NCI-H82 (cell line): ENCODE results near the gene GLIPR1L2.
"Not testable (repeated sequence)": the region's sequence is repeated elsewhere in the genome, so short reads cannot be mapped to it uniquely, and the experiment has no call there.

ENCODE experiments used
- DNase-seq: peaks from one replicate; lab custom pipeline; 2025; lab: John Stamatoyannopoulos, UW

The GLIPR1L2 gene

DNA sequence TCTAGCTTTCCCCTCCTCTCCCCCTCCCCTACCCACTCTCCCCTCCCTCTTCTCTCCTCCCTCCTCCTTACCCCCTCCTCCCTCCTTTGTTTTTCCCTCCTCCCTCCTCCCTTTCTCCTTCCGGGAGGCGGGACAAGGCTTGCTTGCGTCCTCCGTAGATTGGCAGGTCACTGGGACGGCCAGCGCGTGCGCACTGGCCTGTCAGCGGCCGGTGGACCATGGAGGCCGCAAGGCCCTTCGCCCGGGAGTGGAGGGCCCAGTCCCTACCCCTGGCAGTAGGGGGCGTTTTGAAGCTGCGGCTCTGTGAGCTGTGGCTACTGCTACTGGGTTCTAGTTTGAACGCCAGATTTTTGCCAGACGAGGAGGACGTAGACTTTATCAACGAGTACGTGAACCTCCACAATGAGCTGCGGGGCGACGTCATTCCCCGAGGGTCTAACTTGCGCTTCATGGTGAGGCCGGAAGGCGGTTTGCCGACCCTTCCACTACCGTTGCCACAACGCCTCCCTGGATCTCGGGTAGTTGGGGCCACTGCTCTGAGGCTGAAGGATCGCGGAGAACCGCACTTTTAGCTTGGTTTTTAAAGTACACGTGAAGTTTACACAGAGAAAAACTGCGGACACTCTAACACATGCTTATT, at the start of gene GLIPR1L2:
GLIPR1L2 (plus strand) TSS at position 191 of the 640 bp plus-strand sequence; CDS start at position 219, 28 bp downstream.
- peak; percentile 92 for DNase-seq

DNA sequence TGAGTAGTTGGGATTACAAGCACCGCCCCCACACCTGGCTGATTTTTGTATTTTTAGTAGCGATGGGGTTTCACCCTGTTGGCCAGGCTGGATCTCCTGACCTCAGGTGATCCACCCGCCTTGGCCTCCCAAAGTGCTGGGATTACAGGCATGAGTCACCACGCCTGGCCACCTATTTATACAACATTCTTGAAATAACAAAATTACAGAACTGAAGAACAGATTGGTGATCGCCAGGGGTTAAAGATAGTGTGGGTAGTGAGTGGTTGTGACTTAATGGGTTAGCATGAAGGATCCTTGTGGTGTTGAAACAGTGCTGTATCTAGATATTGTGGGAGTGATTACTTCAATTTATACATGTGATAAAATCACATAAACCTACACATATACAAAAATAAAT, 49.0 kb upstream of the GLIPR1L2 start:
- no peak for DNase-seq

DNA sequence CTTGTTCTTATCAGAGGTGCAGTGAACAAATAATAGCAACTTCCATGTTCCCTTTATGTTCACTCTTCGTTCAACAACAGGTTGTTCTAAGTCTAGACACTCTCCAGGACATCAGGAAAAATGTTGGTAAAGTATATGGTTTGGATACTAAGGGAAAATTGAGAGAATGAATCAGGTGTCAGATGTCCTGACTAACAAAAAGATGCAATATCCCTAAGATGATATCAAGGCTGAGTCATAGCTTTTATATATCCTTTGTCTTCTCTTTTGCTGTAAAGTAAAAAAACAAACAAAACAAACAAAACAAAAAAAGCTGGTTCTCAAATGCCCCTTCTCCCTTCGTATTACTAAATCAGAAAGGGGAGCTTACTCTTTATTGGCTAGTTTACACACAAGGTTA, 45.4 kb upstream of the GLIPR1L2 start:
- no peak for DNase-seq

DNA sequence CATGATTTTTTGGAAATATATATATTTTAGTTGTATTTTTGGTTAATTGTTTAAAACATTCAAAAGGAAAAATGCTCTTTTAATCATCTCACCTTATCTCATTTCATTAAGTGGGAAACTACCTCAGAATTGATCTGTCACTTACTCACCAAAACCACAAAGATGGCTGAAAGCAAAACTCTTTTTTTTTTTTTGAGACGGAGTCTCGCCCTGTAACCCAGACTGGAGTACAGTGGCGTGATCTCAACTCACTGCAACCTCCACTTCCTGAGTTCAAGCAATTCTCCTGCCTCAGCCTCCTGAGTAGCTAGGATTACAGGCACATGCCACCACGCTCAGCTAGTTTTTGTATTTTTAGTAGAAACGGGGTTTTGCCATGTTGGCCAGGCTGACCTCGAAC, 44.7 kb upstream of the GLIPR1L2 start:
- DNase-seq, result not testable (repeated sequence)

DNA sequence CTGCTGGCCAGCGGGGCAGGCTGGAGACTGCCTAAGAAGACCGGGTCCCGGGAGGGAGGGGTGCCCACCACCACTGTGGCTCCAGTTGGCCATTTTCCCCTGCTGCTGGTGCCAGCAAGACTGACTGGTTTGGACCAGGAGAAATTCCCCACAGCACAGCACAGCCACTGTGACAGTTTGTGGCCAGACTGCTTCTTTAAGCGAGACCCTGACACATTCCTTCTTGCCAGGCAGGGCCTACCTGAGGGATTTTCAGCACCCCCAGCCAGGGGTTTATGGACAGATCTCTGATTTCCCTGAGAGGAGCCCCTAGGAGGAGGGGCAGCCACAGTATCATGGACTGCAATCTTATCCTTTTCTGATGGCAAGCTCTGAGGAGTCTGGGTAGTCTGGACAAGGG, 40.9 kb upstream of the GLIPR1L2 start:
- no peak for DNase-seq

DNA sequence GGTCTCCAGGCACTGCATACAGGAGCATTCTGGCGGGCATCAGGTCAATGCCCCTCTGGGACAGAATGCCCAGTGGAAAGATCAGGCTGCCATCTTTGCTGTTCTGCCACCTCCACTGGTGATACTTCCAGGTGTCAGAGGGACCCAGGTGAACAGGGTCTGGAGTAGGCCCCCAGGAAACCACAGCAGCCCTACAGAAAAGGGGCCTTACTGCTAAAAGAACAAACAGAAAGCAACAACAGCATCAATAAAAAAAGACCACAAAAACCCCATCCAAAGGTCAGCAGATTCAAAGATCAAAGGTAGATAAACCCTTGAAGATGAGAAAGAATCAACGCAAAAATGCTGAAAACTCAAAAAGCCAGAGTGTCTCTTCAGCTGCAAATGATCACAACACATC, 40.5 kb upstream of the GLIPR1L2 start:
- DNase-seq, result no peak

DNA sequence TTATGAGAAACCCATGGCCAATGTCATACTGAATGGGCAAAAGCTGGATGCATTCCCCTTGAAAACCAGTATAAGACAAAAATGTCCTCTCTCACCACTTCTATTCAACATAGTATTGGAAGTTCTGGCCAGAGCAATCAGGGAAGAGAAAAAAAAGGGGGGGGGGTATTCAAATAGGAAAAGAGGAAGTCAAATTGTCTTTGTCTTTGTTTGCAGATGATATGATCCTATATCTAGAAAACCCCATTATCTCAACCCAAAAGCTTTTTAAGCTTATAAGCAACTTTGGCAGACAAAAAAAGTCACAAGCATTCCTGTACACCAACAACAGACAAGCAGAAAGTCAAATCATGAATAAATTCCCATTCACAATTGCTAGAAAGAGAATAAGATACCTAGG, 36.9 kb upstream of the GLIPR1L2 start:
- no peak for DNase-seq

DNA sequence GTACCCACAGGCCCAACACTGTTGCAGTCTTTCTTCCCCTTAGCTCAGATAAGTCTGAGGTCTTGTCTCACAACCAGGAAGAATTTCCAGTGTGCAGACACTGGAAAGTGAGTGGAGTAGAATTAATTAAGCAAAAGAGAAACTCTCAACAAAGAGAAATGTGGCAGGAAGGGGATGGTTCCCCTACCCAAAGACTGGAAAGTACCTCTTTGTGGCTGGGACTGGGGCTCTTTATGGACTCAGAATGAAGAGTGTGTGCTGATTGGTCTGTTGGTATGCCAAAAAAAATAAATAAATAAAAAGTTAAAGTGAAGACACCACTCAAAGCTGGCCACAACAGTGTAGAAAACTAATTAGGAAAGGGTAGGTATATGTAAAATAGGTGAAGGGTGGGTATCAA, 30.0 kb upstream of the GLIPR1L2 start:
- DNase-seq, result no peak

DNA sequence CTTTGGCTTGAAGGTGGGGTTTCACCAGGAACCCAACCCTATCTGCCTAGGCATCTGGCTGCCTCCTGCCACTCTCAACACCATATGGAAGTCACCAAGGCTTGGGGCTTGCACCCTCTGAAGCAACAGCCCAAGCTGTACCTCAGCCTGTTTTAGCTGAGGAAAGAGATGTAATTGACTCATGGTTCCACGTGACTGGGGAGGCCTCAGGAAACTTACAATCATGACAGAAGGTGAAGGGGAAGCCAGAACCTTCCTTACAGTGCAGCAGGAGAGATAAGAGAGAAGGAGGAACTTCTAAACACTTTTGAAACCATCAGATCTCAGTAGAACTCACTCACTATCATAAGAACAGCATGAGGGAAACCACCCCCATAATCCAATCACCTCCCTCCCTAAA, 29.5 kb upstream of the GLIPR1L2 start:
- no peak for DNase-seq

DNA sequence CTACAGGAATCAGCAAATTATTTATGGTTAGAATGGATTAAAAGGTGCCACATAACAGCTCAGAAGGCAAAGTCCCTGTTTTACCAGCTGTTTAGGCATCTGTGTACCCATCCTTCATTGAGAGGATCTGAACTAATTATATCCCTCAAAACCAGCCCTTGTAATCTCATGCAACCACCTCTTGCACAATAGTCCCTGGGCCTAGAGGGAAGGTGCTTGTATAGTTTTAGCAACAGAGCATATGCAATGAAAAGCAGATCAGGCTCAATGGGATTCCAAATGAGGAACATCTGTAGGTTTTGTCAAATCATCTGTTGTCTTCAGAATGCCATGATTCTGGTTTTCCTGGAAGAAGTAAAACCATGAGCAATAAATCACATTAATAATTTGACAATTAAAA, 26.0 kb upstream of the GLIPR1L2 start:
- peak; percentile 92 for DNase-seq

DNA sequence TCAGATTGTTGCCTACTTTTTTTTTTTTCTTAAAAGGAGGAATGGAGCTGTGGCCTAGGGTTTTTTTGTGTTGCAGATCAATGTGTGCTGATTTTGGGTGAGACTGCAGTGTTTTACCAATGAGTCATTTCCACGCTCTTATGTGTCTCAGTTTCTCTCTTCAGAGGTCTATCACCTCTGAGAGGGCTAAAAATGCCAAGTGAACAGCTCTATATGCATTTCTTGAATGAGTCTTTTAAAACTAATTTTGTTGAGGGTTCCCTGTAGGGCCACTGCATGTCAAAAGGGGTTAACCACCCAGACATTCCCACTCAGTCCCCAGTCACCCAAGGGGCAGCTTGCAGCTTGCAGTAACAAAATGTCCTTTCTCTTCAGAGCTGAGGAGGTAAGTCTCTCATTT, 24.3 kb upstream of the GLIPR1L2 start:
- DNase-seq, result no peak

DNA sequence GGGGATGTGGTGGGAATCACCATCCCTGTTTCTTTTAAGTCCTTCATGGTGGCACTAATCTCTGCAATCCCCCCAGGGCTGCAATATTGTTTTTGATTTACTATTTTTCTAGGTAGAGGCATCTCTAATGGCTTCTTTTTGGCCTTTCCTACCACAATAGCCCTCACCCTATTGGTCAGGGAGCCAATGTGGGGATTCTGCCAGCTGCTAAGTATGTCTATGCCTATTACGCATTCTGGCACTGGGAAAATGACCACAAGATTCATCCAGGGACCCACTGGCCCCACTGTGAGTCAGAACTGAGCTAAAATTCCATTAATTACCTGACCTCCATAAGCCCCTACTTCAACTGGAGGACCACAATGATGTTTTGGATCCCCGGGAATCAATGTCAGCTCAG, 15.9 kb upstream of the GLIPR1L2 start:
- no peak for DNase-seq

DNA sequence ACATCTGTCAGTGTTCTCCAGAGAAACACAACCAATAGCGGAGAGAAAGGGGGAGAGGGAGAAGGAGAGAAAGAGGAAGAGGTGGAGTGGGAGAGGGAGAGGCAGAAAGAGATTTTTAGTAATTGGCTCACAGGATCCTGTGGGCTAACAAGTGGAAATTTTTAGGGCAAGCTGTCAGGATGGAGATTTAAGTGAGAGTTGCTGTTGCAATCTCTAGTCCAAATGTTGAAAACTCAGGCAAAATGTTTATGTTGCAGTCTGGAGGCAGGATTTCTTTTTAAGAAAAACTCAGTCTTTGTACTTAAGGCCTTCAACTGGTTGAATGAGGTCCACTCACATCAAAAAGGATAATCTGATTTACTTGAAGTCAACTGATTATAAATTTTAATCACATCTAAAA, 12.5 kb upstream of the GLIPR1L2 start:
- peak; percentile 12 for DNase-seq

DNA sequence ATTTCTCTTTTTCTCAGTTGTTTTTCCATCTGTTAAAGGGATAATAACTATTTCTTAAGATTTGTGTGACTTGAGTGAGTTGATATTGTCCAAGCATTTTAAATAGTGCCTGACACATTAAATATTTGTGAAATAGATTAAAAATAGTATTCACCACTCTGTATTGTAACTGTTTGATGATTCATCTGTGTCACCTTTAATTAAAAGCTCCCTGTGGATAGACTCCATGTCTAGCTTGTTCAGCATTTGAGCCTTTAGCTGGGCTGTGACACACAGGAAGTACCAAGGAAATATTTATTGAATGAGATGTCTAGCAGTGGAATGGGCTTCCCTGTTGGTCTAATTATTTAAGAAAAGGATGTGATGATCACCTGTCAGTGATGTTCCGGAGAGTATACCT, 1.8 kb upstream of the GLIPR1L2 start:
- DNase-seq, result no peak

DNA sequence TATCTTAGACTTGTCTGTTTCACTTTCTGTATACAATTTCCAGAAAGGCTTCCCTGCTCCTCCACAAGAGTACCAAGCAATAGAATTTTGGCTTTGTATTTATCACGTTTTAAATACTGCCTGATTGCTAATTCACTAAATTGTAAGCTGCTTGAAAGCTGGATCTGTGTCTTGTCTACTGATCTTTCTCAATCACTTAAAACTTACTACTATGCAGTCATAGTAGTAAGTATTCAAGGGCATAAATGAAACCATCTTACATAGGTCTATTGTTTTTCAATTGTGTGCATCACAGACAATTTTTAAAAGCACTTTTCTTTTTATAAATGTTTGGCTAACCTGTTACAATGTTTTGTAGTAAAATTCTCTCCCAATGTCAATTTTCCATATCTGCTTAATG, 1.2 kb upstream of the GLIPR1L2 start:
- DNase-seq, result no peak

DNA sequence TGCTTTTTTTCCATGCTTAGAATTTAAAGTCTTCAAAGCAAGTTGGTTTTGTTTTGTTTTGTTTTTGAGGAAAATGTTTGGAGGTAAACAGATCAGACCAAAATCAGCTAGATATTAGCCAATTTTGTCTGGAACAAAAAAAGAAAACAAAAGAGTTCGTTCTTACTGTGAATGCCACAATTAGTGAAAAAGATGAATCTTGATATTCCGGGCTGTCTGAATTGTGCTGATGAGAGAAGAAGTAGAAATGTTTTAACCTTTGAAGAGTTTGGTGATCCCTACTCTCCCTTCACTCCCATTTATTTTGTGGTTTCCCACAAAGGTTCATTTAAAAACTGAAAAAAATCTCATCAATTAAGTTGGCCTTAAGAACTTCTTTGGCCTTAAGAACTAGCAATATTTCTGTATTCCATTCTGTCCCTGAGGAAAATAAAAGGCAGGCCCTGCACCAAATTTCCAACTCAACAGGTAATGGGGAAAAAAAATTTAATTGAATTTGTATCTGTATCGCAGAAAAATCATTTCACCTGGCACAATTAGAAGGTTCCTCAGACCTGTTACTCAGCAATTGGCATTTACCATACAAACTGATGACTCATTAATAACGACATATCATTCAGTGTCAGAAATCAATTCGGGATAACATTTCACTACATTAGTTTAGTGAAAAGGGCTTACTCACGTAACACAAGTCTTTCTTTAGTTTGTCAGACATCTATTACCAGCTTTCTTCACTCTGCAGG, 562 bp upstream of the GLIPR1L2 start:
- no peak for DNase-seq

DNA sequence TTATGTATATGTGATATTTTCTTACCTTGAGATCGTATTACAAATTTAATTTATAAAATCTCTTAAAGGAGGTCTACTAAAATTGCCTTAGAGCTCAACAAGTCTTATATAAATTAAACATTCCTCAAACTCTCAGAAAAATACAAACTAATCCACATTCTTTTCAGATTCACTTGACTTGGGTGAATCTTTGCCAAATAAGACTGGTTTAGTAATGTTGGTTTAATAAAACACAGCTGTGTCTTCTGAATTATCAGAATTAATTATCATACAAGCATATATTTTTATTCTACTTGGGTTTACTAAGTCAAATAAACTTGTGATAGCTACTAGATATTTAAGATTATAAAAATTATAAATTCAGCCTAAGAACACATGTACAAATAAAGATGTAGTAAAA, 13.3 kb downstream of the GLIPR1L2 start:
- DNase-seq, result no peak

DNA sequence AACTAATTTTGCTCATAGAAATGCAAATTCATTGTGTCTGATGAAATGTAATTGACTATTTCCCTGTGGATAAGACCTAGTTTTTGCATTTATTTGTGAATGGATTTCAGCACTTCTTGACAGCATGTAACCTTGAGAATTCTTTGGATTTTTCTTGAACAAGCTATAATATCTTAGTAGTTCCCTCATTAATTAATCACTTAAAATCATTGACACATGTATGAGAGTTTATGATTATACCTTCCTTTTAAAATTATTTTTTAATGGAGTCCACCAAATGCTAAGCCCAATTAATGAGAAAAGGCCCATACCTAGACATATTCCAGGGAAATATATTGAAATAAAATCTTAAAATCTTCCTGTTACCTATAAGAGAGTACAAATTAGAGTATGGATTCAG, 16.8 kb downstream of the GLIPR1L2 start:
- DNase-seq, result no peak

DNA sequence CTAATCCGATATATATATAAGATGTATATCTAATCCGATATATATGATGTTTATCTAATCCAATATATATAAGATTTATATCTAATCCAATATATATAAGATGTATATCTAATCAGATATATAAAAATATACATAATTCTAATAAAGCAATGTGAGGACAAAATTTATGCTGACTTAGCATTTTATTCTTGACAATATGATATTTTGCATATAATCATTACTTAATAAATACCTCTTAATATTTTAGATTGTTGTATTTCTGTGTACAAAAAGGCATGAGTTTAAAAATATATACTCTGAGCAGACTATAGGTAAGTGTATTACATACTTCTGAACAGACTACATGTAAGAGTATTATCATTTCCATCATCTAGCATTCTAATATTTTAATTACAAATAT, 18.9 kb downstream of the GLIPR1L2 start:
- DNase-seq, result no peak

DNA sequence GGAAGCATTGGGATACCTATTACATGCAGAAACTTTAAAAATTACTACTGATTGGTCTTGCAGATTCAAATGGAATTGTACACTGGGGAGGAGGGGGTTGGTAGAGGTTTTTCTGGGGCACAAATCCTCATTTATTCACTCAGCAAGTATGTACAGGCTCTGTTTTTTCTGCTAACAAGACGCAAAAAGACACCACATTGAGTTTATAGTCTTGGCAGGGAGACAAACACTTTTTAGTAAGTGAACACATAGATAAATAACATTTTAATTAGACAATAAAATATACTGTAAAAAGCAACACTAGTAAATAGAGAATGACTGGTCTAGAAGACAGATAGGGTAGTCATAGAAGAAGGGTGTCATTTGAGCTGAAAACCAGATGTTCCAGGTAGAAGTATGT, 23.8 kb downstream of the GLIPR1L2 start:
- DNase-seq, result no peak

DNA sequence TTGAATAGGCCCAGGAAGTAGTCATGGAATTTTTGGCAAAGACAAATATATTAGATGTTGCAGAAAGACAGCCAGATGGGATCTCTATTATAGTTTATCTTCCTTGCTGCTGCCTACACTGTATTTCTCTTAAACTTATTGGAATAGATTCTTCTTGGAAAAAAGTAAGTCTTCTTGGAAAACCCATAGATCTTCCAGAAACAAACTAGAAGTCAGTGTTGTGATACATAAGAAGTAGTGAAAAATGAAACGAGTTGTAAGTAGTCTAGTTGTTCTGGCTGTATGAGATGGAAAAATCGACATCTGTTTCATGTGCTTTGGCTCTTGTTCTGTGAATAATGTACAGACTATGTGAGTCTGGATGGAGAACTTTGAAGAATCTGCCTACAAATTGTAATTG, 29.0 kb downstream of the GLIPR1L2 start:
- DNase-seq, result no peak

DNA sequence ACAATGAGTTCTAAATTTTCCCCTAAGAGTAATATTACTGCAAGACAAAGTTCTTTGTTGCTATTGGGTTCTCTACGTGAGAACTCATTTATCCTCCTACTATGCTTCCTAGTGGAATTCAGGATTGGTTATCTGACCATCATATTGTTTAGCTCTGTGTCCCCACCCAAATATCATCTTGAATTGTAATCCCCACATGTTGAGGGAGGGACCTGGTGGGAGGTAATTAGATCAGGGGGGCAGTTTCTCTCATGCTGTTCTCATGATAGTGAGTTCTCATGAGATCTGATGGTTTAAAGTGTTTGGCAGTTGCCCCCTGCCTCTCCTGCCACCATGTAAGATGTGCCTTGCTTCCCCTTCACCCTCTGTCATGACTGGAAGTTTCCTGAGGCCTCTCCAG, 36.6 kb downstream of the GLIPR1L2 start:
- DNase-seq, result no peak

DNA sequence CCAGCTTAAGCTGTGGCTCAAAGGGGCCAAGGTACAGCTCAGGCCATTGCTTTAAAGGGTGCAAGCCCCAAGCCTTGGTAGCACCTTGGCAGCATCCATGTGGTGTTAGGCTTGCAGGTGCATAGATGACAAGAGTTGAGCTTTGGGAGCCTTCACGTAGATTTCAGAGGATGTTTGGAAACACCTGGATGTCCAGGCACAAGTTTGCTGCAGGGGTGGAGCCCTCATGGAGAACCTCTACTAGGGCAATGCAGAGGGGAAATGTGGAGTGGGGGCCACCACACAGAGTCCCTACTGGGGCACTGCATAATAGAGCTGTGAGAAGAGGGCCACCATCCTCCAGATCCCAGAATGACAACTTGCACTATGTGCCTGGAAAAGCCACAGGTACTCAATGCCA, 37.9 kb downstream of the GLIPR1L2 start:
- no peak for DNase-seq

DNA sequence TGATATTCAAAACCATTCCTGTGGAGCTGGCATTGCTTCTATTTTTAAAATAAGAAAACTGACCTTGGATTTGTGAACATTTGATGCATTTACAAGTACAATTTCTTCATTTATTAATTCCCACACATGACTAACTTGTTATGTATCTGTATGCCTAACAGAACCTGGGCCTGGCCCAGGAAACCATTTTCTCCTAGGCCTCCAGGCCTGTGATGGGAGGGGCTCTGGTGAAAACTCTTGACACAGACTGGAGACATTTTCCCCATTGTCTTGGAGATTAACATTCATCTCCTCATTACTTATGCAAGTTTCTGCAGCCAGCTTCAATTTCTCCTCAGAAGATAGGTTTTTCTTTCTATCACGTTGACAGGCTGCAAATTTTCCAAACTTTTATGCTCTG, 42.0 kb downstream of the GLIPR1L2 start:
- DNase-seq, result no peak
